Panc1 (cell line): ENCODE measurements around the gene MGRN1.
A peak's percentile ranks its signal among the peaks of the same experiment; 100 is the strongest.

Experiments
- POLR2AphosphoS5 ChIP-seq: IDR thresholded peaks from 2 replicates; pipeline ENCODE4 v1.6.1; 2012; ENCODE audit warnings: mild to moderate bottlenecking, low read depth, low read length, moderate library complexity
- SIN3A ChIP-seq: IDR thresholded peaks from 2 replicates; pipeline ENCODE4 v1.6.1; 2012; ENCODE audit warnings: low read depth, mild to moderate bottlenecking, low read length, moderate library complexity, borderline replicate concordance; ENCODE audit not compliant: insufficient read depth
- TF ChIP-seq, protein P1 (sequence below): fragments of 450-650 bp; IDR thresholded peaks from 2 replicates; pipeline ENCODE4 v1.5.1; 2017; ENCODE audit warnings: mild to moderate bottlenecking

DNA sequence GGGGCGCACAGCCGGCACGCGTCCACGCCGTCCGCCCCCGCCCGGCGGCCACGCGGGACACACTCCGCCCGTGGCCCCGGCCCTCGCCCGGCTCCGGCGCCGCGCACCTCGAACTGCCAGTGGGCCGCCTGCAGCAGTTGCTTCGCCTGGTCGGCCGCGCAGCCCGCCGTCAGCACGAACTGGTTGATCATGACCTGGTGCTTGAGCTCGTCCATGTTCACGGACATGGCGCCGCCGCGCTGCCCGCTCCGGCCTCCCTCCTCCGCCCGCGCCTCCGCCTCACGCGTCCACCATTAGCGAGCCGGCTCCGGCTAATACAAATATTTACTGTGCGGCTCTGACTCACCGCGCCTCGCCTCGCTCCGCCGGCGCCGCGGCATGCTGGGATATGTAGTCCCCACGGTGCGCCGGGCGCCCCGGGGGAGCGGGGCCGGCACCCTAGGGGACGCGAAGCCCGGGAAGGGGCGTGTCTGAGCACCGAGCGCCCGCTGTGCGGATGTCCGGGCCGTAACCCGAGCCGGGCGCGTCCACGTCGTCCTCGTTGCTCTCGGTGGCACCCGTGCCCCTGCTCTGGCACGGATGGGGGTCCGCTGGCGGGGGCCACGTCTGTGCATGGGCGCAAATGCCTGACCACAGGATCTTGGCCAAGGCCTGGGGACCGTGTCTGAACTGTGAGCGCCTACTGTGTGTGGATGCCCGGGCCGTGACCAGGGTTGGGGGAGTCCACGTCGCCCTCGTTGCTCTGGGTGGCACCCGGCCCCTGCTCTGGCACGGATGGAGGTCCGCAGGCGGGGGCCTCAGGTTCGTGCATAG, 9.8 kb upstream of the MGRN1 start, which contains the start of gene UBALD1:
- TF ChIP-seq, protein P1, sequence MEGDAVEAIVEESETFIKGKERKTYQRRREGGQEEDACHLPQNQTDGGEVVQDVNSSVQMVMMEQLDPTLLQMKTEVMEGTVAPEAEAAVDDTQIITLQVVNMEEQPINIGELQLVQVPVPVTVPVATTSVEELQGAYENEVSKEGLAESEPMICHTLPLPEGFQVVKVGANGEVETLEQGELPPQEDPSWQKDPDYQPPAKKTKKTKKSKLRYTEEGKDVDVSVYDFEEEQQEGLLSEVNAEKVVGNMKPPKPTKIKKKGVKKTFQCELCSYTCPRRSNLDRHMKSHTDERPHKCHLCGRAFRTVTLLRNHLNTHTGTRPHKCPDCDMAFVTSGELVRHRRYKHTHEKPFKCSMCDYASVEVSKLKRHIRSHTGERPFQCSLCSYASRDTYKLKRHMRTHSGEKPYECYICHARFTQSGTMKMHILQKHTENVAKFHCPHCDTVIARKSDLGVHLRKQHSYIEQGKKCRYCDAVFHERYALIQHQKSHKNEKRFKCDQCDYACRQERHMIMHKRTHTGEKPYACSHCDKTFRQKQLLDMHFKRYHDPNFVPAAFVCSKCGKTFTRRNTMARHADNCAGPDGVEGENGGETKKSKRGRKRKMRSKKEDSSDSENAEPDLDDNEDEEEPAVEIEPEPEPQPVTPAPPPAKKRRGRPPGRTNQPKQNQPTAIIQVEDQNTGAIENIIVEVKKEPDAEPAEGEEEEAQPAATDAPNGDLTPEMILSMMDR = no peak
- TF ChIP-seq POLR2AphosphoS5 (peak; percentile 66), SIN3A (peak; percentile 80; the same call in 1 of the 2 replicates)
